Activated naive CD8-positive, alpha-beta T cell treated with anti-CD3 and anti-CD28 coated beads for 36 hours (primary cell): Measurements from ENCODE around the gene SEC61A1. TPM values are rescaled to one million over a fixed set of nuclear protein-coding genes. Genes with fewer than 3 reads are reported as not detected.

Experiments used
- DNase-seq: peaks from one replicate; pipeline ENCODE4 v3.0.0; 2021
- H3K27ac Mint-ChIP-seq: one replicate; pipeline ENCODE4 v1.8.0; 2022; ENCODE audit warnings: mild to moderate bottlenecking, moderate library complexity, mixed read lengths
- H3K27me3 Mint-ChIP-seq: one replicate; pipeline ENCODE4 v1.8.0; 2022; ENCODE audit warnings: mild to moderate bottlenecking, mixed read lengths
- H3K36me3 Mint-ChIP-seq: one replicate; pipeline ENCODE4 v1.8.0; 2021; ENCODE audit warnings: mild to moderate bottlenecking, mixed read lengths
- H3K4me1 Mint-ChIP-seq: one replicate; pipeline ENCODE4 v1.8.0; 2021; ENCODE audit warnings: mixed read lengths
- H3K4me3 Mint-ChIP-seq: one replicate; pipeline ENCODE4 v1.8.0; 2022; ENCODE audit warnings: mild to moderate bottlenecking, moderate library complexity, mixed read lengths
- H3K9me3 Mint-ChIP-seq: one replicate; pipeline ENCODE4 v1.8.0; 2022; ENCODE audit warnings: mixed read lengths
- total RNA-seq, 2 experiments: library from RNA; stranded (reverse); gene quantifications; one replicate each; pipeline ENCODE4 v1.2.3, GENCODE V29; 2021

Gene SEC61A1
- total RNA-seq, 2 experiments from 2014 or later, result 149 to 155 TPM

DNA sequence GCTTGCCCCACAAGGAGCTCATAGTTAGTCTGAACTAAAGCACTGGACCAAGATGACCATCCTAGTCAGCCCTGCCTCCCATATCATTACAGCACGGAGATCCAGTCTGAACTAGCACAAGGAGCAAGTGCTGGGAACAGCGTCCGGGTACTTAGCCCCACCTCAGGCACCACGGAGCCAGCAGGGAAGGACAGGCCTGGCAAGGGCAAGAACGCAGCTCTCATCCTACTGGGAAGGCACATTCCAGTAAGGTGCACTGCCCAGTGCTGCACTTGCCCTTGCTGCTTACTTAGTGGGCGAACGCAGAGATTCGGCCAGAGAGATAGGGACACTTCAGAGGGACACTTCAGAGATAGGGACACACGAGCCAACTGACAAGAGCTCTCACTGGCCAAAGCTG lies 27.6 kb downstream of the SEC61A1 start:
- DNase-seq, result no peak
- H3K4me3 Mint-ChIP-seq, result no peak overlapping the region
- H3K27me3 Mint-ChIP-seq, result no peaks in the 10 kb centered on the region
- H3K9me3 Mint-ChIP-seq, result no peaks in the 10 kb centered on the region
- H3K36me3 Mint-ChIP-seq, result peaks cover 30% of the 10 kb centered on the region
- H3K4me1 Mint-ChIP-seq, result peaks cover 9% of the 10 kb centered on the region
- no peak overlapping the region for H3K27ac Mint-ChIP-seq

DNA sequence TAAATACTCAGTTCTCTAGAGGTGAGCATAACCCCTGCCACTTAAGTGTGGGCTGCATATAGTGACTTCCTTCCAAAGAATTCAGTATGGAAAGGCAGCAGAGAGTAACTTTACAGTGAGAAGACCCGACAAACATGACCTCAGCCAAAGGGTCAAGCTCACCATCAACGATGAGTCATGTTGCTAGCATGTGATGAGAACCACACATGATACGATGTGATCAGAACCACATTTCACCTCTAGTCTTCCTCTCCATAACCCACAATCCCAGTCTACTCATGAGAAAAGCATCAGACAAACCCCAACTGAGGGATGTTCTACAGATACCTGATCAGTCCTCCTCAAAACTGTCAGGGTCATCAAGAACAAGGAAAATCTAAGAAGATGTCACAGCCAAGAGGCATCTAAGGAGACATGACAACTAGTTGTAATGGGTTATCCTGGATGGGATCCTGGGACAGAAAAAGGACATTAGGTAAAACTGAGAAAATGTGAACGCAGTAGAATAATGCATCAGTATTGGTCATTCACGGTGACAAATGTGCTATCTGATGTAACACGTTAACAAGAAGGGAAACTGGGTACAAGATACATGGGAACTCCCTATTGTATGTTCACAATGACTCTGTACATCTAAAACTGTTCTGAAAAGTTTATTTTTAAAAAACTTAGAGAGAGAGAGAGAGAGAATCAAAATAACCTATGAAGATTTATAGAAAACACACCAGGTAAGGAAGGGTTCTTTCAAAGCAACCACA lies 28.3 kb downstream of the SEC61A1 start:
- H3K27ac Mint-ChIP-seq, result no peak overlapping the region
- no peak for DNase-seq
- no peak overlapping the region for H3K4me3 Mint-ChIP-seq
- H3K4me1 Mint-ChIP-seq, result peaks cover 5% of the 10 kb centered on the region
- peaks cover 34% of the 10 kb centered on the region for H3K36me3 Mint-ChIP-seq
- H3K9me3 Mint-ChIP-seq, result no peaks in the 10 kb centered on the region
- no peaks in the 10 kb centered on the region for H3K27me3 Mint-ChIP-seq

DNA sequence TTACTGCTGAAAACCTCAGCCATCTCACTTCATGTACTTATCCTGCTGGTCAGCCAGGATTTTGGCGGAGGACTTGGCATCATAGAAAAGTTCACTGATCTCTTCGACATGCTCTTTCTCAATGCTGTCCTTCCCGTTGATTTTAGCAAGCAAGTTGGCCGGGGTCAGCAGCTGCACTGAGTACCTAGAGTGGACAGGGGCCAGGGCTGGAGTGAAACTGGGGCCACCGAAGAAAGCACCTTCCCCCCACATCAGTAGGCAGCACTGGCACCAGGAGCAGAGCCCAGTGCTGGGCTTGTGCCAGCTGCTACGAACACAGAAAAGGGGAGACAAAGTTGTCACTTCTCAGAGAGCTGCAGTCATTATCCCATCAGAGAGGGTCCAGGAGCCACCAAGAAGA lies 29.0 kb downstream of the SEC61A1 start:
- Mint-ChIP-seq H3K36me3 (peaks cover 39% of the 10 kb centered on the region), H3K27ac (no peak overlapping the region), H3K9me3 (no peaks in the 10 kb centered on the region), H3K4me3 (no peak overlapping the region), H3K4me1 (peaks cover 5% of the 10 kb centered on the region), H3K27me3 (no peaks in the 10 kb centered on the region)
- DNase-seq, result no peak

DNA sequence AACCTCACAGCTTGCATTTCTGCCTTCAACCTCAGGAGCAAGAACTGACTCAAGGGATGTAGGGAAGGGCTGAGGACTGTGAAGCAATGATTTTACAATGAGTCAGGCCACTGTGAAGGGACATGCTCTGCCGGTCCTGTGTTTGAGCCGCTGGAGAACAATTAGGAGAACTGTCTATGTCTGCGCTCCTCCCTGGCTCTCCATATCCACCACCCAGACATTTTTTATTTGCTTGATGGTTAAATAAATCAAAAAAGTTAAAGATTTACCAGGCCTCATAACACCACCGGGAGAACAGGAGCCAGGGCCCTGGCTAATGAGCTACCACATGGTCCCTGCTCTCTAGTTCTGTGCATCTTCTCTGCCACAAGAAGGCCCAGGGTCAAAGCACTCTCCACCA lies 29.6 kb downstream of the SEC61A1 start:
- DNase-seq, result no peak
- H3K36me3 Mint-ChIP-seq, result peaks cover 40% of the 10 kb centered on the region
- no peaks in the 10 kb centered on the region for H3K9me3 Mint-ChIP-seq
- H3K4me1 Mint-ChIP-seq, result peaks cover 5% of the 10 kb centered on the region
- no peak overlapping the region for H3K4me3 Mint-ChIP-seq
- no peaks in the 10 kb centered on the region for H3K27me3 Mint-ChIP-seq
- H3K27ac Mint-ChIP-seq, result no peak overlapping the region

DNA sequence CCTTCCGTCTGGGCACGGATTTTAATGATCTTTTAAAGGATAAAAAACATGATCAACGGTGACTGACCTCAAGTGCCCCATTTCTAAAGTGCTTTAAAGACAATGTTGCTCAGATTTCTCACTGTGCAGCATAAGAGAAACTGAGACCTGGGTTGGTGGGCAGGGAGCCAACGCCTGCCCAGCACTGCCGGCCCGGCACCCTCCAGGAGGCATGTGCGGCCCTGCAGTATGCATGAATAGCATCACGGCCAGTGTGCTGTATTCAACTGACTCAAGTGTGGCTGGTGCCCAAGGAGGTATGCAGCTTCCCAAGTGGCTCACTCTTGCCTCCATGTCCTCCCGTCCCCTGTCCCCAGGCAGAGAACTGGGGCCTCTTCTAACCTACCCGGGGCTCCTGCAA lies 30.3 kb downstream of the SEC61A1 start:
- Mint-ChIP-seq H3K4me3 (no peak overlapping the region), H3K27ac (no peak overlapping the region), H3K27me3 (no peaks in the 10 kb centered on the region), H3K4me1 (peaks cover 3% of the 10 kb centered on the region), H3K36me3 (peaks cover 44% of the 10 kb centered on the region), H3K9me3 (no peaks in the 10 kb centered on the region)
- no peak for DNase-seq

DNA sequence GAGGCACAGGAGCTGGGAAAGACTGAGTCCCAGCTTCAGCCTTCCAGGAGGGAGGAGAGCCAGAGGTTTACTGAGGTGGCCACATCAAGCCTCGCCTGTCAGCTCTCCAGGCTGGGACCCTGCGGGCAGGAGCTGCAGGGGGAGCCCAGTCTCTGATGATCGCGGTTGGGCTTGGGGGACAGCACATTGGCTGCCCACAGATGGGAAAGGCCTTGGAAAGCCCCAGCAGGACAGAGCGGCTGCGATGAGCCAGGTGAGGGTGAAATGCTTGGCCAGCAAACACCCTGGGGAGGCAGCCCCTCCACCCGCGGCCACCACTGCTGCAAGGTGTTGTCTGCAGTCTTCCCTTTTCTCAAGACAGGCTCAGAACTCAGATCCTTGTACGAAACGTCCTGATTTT lies 31.2 kb downstream of the SEC61A1 start:
- H3K9me3 Mint-ChIP-seq, result no peaks in the 10 kb centered on the region
- no peak overlapping the region for H3K4me3 Mint-ChIP-seq
- peaks cover 46% of the 10 kb centered on the region for H3K36me3 Mint-ChIP-seq
- peaks cover 1% of the 10 kb centered on the region for H3K4me1 Mint-ChIP-seq
- DNase-seq, result no peak
- H3K27ac Mint-ChIP-seq, result no peak overlapping the region
- no peaks in the 10 kb centered on the region for H3K27me3 Mint-ChIP-seq

DNA sequence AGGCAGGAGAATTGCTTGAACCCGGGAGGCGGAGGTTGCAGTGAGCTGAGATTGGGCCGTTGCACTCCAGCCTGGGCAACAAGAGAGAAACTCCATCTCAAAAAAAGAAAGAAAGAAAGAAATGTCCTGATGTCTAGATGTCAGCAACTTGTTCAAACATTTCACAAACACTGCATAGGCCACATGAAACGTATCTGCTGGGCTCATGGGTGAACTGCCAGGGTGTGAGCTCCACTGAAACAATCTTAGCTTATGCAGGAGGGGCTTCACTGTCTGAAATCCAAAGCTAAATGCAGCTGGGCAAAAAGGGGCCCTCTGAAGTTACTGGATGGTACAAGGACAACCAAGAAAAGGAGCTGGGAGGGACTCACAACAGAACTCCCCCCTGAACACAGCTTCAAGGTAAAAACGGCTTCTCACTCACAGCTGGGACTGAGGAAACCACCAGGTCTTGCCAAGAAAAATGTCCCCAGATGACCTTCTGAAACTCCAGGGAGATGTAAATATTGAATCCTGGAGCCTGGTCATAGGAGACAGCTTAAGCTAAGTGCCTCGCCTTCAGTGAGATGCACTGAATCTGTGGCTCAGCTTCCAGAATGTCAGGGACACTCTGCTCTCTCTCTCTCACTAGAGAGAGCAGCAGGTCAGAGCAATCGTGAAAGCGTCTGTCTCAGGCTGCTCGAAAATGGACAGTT lies 31.9 kb downstream of the SEC61A1 start:
- no peak overlapping the region for H3K27ac Mint-ChIP-seq
- H3K4me3 Mint-ChIP-seq, result no peak overlapping the region
- DNase-seq, result no peak
- H3K9me3 Mint-ChIP-seq, result no peaks in the 10 kb centered on the region
- peaks cover 1% of the 10 kb centered on the region for H3K4me1 Mint-ChIP-seq
- no peaks in the 10 kb centered on the region for H3K27me3 Mint-ChIP-seq
- H3K36me3 Mint-ChIP-seq, result peaks cover 46% of the 10 kb centered on the region

DNA sequence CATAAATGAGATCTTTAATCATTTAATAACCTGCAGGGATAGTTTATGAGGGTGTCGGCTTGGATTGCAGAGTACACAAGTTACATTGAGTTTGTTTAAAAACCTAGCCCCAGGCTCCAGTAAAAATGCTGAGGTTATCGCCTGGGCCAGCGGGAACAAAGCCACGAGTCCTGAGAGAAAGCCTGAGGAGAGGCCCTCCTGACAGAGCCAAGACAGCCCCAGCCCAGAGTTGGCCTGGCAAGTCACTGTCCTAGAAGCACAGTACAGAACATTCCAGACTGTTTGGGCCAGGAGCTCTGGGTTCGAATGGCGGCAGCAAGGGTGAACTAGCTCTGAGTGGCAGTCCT lies 32.4 kb downstream of the SEC61A1 start:
- H3K4me1 Mint-ChIP-seq, result peaks cover 1% of the 10 kb centered on the region
- H3K36me3 Mint-ChIP-seq, result peaks cover 45% of the 10 kb centered on the region
- H3K4me3 Mint-ChIP-seq, result no peak overlapping the region
- no peaks in the 10 kb centered on the region for H3K27me3 Mint-ChIP-seq
- H3K27ac Mint-ChIP-seq, result no peak overlapping the region
- H3K9me3 Mint-ChIP-seq, result no peaks in the 10 kb centered on the region
- DNase-seq, result no peak

DNA sequence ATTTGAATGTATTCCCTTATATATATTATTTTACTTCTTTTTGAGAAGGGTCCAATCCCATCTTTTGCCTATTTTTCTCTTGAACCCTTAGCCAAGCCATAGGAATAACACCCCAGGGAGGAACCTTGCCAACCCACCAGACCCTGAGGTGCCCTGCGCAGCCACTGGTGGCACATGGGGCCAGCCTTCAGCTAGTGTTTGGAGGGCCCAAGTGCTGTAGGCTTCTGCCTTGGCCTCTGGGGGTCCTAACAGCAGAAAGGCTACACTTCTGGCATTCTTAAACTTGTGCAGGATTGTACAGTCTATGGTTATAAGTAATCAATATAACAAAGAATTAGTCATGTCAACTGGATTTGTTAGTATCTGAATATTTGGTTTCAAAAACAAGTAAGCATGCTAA lies 36.9 kb downstream of the SEC61A1 start:
- no peak for DNase-seq
- Mint-ChIP-seq H3K36me3 (peaks cover 22% of the 10 kb centered on the region), H3K27ac (no peak overlapping the region), H3K4me3 (no peak overlapping the region), H3K27me3 (no peaks in the 10 kb centered on the region), H3K4me1 (peaks cover 2% of the 10 kb centered on the region), H3K9me3 (no peaks in the 10 kb centered on the region)

DNA sequence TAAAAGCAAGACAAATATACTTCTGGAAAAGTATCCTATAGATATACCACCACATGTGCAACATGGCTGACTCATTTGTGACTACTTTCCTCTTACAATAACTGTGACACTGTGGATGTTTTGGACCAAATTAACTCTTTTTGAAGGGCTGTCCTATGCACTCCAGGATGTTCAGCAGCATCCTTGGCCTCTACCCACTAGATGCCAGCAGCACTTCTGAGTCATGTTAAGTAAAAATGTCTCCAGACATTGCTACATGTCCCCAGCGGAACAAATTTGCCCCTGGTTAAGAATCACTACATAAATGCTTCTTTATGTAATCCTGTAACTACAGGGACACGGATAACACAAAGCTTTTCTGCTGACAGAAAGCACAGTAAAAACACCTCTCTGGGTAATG lies 39.3 kb downstream of the SEC61A1 start:
- Mint-ChIP-seq H3K4me1 (peaks cover 12% of the 10 kb centered on the region), H3K27ac (no peak overlapping the region), H3K9me3 (no peaks in the 10 kb centered on the region), H3K27me3 (no peaks in the 10 kb centered on the region), H3K36me3 (peaks cover 17% of the 10 kb centered on the region), H3K4me3 (no peak overlapping the region)
- no peak for DNase-seq

DNA sequence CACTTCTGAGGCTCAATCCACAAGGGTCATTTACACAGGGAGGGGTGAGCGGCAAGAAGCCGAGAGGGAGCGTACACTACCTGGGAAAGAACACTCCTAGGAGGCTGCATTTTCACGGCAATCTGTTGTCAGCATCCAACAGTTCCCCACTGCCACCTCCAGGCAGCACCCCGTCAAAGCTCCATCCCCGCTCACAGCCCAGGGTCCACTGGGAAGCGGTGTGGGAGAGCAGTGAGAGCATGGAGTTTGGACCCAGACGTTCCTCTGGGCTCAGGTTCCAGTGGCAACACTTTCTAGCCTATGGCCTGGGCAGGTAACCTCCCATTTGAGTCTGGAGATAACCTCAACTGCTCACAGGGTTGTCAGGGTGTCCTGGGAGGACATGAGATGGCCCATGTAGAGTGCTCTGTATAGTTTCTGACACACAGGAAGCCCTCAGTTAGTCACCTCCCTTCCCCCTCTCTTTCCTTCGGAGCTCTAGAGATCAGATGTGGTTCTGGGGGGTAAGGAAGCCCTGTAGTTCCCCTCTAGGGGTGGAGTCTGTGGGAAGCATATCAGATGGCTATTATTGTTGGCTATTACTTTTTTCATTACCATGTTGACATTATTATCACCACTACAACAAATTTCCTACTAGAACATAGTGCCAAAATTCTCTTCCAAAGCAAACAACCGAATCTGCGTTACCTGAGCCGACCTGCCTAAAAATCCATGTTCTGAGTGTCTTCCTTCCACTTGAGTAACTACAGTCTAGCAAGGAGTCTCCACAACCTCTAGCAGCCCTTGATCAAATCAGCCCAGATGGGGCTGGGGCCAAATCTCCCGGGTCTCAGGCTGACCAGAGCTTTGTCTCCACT lies 42.3 kb downstream of the SEC61A1 start:
- H3K4me1 Mint-ChIP-seq, result peaks cover 12% of the 10 kb centered on the region

DNA sequence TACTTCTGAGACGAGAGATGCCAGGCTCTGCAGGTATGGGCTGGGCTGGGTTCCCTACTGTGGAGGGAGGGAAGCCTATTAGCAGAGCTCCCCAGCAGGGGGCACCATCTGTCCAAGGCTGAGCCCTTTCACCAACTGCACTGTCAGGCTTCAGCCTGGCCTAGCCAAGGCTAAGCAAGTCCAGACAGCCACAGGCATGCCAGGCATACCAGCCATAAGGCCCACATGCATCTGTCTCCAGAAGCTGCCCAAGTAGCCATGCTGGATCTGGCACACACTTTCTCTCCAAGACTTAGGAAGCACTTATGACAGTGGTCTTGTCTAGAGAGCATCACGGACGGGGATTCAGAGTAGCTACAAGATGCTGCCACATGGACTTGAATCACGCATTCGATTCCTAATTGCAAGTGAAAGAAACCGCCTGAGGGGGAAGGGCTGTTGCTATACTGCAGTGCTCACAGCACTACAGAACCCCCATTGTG lies 43.0 kb downstream of the SEC61A1 start:
- H3K27me3 Mint-ChIP-seq, result no peaks in the 10 kb centered on the region
- peaks cover 12% of the 10 kb centered on the region for H3K4me1 Mint-ChIP-seq
- DNase-seq, result peak; percentile 61
- H3K4me3 Mint-ChIP-seq, result no peak overlapping the region
- no peak overlapping the region for H3K27ac Mint-ChIP-seq
- H3K36me3 Mint-ChIP-seq, result peaks cover 22% of the 10 kb centered on the region
- H3K9me3 Mint-ChIP-seq, result no peaks in the 10 kb centered on the region

More for the DNA sequence above, 42.3 kb downstream of the SEC61A1 start:
- no peak for DNase-seq
- H3K4me3 Mint-ChIP-seq, result no peak overlapping the region
- no peaks in the 10 kb centered on the region for H3K27me3 Mint-ChIP-seq
- H3K9me3 Mint-ChIP-seq, result no peaks in the 10 kb centered on the region
- no peak overlapping the region for H3K27ac Mint-ChIP-seq
- H3K36me3 Mint-ChIP-seq, result peaks cover 18% of the 10 kb centered on the region

DNA sequence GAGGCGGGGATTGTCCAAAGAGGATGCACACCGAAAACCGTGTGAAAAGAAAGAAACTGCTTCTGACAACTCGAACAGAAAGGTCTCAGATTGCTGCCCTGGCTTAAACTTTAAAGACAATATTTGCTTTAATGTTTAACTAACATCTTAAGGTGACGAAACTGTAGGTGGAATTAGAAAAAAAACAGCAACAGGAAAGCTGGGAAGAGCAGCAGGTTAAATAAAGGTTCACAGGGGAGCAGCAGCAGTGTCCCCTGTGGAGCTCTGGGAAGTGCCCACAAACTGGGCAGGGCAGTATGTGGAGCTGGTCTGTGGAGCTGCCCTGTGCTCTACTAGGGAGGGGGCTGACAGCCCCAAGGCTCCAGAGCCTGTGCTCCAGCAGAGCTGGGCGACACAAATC lies 46.0 kb downstream of the SEC61A1 start:
- Mint-ChIP-seq H3K36me3 (peaks cover 27% of the 10 kb centered on the region), H3K9me3 (no peaks in the 10 kb centered on the region), H3K27me3 (no peaks in the 10 kb centered on the region), H3K4me1 (peaks cover 10% of the 10 kb centered on the region), H3K27ac (no peak overlapping the region), H3K4me3 (no peak overlapping the region)
- DNase-seq, result no peak

DNA sequence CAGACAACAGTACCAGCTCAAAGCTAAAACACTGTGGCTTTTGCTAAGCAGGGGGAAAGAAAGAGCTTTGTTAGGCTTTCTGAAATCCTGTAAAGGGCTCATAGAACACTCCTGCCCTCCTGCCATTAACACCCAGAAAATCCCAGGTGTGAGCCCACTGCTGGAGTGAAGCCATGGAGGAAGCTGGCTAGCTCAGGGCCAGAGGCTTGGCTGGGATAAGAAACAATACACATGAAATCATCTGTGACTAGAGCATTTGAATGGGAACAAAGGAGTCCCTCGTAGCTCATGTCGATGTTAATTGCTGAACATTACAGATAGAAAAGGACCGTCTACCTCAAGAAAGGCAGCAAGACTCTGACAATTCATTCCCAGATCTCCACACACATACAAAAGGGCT lies 47.9 kb downstream of the SEC61A1 start:
- Mint-ChIP-seq H3K4me1 (peaks cover 4% of the 10 kb centered on the region), H3K36me3 (peaks cover 25% of the 10 kb centered on the region), H3K4me3 (no peak overlapping the region), H3K9me3 (no peaks in the 10 kb centered on the region), H3K27ac (no peak overlapping the region), H3K27me3 (no peaks in the 10 kb centered on the region)
- no peak for DNase-seq

DNA sequence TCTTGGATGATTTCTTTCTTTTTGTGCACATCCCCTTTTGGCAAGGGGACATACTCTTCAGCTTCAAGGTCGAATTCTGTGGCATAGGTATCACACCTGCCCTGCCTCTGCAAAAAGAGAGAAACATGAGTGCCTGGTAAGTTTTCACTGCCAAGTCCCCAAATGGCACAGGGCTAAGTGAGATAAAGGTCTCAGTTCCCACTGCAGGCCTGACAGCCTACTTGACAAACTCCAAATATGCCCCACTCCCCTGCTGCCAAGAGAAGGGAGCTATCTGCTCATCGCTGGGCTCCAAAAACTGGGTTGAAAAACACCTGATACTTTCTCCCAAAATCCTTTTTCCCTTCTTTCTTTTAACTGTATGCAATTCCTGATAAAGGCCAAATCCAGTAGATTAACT lies 48.4 kb downstream of the SEC61A1 start:
- no peaks in the 10 kb centered on the region for H3K9me3 Mint-ChIP-seq
- H3K4me3 Mint-ChIP-seq, result no peak overlapping the region
- no peak overlapping the region for H3K27ac Mint-ChIP-seq
- H3K4me1 Mint-ChIP-seq, result no peaks in the 10 kb centered on the region
- H3K27me3 Mint-ChIP-seq, result no peaks in the 10 kb centered on the region
- DNase-seq, result no peak
- H3K36me3 Mint-ChIP-seq, result peaks cover 25% of the 10 kb centered on the region
